KOPT-K1 (cell line): ENCODE data around the gene STAT6.
A peak's percentile ranks its signal among the peaks of the same experiment; 100 is the strongest.

ENCODE experiments used
- H3K27ac ChIP-seq: fragments of 200-600 bp; sonication (generic); 2 replicates; pipeline ENCODE4 v1.5.1; 2016; ENCODE audit warnings: antibody characterized with exemption, mild to moderate bottlenecking, low read depth, low read length; ENCODE audit not compliant: poor library complexity, severe bottlenecking
- H3K36me3 ChIP-seq: fragments of 200-600 bp; sonication (generic); 2 replicates; pipeline ENCODE4 v1.5.1; 2017; ENCODE audit warnings: antibody characterized with exemption, mild to moderate bottlenecking, low read length, moderate library complexity; ENCODE audit not compliant: insufficient read depth
- H3K9me3 ChIP-seq: fragments of 200-600 bp; sonication (generic); 2 replicates; pipeline ENCODE4 v1.5.1; 2017; ENCODE audit warnings: antibody characterized with exemption, low read length, mild to moderate bottlenecking; ENCODE audit not compliant: insufficient read depth, poor library complexity, severe bottlenecking

The STAT6 gene

DNA sequence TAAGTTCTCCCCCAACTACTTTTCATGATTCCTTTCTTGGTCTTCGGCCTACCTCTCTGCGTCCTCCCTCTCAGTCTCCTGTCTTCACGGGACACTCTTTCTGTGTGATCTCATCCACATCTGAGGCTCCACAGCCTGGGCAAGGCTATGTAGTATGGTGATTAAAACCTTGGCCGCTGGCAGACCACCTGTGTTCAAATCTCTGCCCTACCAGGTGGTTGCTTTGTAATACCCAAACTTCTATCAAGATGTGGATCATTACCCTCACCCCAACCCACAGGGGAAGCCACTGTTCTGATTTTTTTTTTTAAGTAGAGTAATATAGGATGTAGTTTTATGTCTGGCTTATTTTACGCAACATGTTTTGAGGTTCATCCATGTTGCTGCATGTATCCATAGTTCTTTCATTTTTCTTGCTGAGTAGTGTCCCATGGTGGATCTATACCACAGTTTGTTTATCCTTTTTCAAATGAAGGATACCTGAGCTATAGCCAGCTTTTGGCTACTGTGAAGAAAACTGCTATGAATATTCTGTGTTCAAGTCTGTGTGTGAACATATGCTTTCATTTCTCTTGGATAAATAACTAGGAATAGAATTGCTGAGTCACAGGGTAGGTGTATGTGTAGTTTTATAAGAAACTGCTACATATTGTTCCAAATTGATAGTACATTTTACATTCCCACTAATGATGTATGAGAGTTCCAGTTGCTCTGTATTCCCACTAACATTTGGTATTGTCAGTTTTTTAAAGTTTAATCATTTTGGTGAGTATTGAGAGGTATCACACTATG is 8.3 kb upstream of the STAT6 start:
- Histone ChIP-seq H3K27ac (no peak overlapping the region), H3K9me3 (no peaks in the 10 kb centered on the region), H3K36me3 (no peaks in the 10 kb centered on the region)

GRCh38 chr12:57118711-57119271 is 7.6 kb upstream of the STAT6 start:
- H3K36me3 ChIP-seq: no peaks in the 10 kb centered on the region
- no peaks in the 10 kb centered on the region for H3K9me3 ChIP-seq
- H3K27ac ChIP-seq: no peak overlapping the region

GRCh38 chr12:57116580-57117281 is 5.6 kb upstream of the STAT6 start:
- Histone ChIP-seq H3K9me3 (no peaks in the 10 kb centered on the region), H3K27ac (no peak overlapping the region), H3K36me3 (no peaks in the 10 kb centered on the region)

- H3K27ac ChIP-seq: peak overlapping the region; percentile 89
- peaks cover 8% of the 10 kb centered on the region for H3K36me3 ChIP-seq
- no peaks in the 10 kb centered on the region for H3K9me3 ChIP-seq
Measured at GRCh38 chr12:57112492-57113294, 1.5 kb upstream of the STAT6 start.

DNA sequence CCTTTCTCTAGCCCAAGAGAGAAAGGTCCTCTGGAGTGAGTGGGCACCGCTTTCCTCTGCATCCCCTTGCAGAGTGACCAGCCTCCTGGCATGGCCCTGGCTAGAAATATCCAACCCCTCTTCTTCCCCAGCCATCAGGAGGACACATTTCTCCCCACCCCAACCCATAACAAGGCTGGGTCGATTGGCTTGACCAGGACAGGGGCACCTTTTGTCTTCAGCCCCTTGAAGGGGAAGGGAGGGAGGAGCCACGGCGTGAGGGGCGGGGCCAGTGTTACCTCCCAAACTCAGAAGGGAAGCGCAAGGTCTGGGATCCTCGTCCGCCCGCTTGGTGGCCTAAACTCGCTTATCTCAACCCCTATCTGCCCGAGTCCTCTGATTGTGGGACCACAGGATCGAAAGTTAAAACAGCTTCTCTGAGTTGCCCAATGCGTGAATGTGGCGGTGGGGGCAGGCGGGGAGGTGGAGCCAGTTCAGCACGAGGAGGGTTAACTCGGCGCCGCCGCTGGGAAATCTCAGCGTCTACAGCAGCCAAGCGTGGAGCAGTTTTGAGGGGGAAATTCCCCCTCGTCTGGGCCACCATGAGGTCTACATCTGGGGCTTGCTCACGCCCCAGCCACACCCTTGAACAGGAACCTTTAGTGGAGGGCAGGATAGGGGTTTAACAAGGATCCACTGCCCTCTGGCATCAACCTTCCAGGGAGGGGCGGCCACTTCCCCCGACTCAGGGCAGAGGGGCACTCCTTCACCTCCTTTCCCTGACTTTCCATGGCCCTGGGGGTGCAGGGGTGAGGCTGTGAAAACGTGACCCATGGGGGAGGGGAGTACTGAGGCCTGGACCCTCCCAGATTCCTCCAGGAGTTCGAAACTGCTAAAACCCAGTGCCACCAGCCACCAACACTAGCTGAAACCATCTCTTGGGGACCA is 795 bp downstream of the STAT6 start:
- Histone ChIP-seq H3K27ac (peak overlapping the region; percentile 89), H3K9me3 (no peaks in the 10 kb centered on the region), H3K36me3 (peaks cover 31% of the 10 kb centered on the region)

DNA sequence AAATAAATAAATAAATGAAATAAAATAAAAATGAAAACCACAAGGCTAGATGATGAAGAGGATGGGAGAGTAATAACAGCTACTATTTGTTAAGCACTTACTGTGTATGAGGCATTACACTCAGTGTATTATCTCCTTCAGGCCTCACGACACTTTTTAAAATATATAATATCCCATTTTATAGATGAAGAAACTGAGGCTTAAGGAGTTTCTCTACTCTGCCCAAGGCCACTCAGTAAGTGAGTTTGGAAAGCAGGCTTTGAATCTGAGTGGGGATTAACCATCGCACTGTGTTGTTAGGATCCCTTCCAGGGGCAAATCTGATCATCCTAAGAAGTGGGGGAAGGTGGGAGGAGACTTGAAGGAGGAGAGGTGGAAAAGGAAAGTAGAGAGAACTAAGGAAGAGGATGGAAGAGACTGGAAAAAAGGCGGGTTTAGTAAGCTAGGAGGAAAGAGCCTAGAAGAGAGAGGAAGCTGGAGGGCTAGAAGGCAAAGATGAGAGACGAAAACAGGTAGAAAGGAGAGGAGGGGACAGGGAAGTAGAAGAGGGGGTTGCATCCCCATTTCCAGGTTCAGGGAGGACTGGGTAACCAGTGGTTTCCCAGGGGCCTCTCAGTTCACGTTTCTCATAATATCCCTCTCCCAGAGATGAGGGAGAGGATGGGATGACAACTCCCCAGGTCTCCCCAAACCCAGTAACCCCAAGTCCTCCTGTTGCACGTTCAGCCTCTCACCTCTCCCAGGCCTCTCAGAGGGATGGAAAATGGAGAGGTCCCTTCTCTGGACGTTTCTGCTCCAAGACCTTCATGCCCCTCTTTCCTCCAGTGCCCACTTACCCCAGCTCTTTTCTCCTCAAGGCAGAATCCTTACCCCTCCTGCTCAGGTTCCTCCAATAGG is 1.7 kb downstream of the STAT6 start:
- no peaks in the 10 kb centered on the region for H3K9me3 ChIP-seq
- H3K36me3 ChIP-seq: peaks cover 40% of the 10 kb centered on the region
- peak overlapping the region; percentile 89 for H3K27ac ChIP-seq

- Histone ChIP-seq H3K36me3 (peaks cover 55% of the 10 kb centered on the region), H3K9me3 (no peaks in the 10 kb centered on the region), H3K27ac (no peak overlapping the region)
Measured at GRCh38 chr12:57107456-57108155, 3.6 kb downstream of the STAT6 start.

DNA sequence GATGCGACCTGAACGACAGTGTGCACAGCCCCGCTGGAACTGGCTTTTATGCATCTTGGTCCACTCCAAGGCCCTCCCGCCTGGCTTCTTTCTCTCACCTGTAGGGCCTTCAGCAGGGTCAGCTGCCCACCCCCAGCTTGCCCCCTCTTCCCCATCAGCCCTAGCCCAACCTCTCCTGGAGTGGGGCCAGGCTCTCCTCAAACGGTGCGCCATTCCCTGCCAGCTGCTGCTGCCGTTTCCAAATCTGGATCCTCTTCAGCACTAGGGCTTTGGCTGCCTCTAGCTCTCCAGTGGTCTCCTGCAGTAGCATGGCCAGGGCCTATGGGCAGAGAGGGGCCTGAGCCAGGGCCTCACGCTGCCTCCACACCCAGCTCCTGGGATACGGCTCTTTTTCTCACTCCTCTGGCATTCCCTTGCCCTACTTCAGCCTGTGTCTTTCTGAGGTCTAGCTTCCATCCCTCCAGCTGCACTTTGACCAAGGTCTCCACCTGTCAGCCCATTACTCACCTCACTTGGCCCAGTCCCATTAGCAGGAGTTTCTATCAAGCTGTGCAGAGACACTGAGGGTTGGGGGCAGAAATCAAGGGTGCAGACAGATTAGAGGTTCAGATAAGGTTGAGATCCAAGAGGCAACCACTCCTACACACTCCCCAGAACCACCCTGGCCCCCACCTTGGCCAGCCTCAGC is 5.0 kb downstream of the STAT6 start:
- H3K27ac ChIP-seq: no peak overlapping the region
- peaks cover 65% of the 10 kb centered on the region for H3K36me3 ChIP-seq

DNA sequence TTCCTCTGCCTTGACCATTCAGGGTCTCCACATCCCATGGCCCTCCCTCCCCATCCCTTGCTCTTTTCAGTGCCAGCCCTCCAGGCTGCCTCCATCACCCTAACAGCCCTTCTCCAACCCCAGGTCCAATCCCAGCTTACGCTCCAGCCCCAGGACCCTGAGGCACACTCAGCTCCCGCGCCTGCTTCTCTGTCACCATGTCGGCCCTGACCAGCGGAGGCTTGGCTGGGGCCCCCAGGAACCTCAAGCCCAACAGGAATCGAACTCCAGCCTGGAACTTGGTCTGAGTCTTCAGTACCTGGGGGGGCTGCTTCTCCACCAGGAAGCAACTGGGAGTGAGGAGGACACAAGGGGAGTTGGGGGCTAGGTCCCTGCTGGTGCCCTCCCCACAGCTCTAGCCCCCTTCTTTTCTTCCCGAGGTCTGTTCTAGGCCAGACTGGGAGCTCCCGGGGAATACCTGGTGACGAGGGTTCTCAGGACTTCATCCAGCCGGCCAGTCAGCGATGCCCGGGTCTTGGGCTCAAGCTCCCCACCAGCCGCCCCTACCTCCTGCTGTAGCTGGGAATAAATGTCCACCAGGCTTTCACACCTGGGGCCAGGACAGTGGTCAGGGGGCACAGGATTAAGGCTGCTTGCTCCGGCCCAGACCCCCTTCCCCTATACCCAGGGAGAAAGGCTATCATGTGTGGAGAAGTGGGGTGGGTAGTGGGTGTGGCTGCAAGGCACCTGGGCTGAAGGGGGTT is 6.0 kb downstream of the STAT6 start:
- H3K27ac ChIP-seq: no peak overlapping the region
- H3K36me3 ChIP-seq: peaks cover 69% of the 10 kb centered on the region
- no peaks in the 10 kb centered on the region for H3K9me3 ChIP-seq

More for the DNA sequence above, 5.0 kb downstream of the STAT6 start:
- H3K9me3 ChIP-seq: no peaks in the 10 kb centered on the region

DNA sequence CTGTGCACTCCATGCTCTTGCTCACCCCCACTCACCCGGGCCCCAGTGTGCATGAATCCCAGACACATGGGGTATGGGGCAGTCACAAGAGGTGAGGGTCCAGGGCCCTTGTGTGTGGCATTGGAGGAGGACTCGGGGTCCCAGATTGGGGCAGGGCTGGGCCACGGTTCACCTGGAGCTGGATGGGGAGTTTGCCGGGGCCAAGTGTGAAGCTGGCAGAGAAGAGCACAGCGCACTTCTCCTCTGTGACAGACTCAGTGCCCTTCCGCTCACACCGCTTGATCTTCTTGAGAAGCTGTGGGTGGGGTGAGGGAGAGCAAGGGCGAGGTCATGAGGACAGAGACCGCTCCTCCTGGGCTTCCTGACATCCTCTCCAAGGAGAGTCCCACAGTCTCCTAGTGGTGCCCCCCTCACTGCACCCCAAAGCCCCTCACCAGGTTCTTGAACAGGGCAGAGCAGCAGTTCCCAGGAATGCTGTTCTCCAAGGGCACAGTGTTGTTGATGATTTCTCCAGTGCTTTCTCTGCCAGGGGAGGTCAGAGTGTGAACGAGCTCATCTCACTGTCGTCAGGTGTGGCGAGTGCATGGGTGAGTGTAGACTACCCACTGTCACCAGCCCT is 6.8 kb downstream of the STAT6 start:
- no peak overlapping the region for H3K27ac ChIP-seq
- H3K36me3 ChIP-seq: peaks cover 76% of the 10 kb centered on the region
- no peaks in the 10 kb centered on the region for H3K9me3 ChIP-seq

DNA sequence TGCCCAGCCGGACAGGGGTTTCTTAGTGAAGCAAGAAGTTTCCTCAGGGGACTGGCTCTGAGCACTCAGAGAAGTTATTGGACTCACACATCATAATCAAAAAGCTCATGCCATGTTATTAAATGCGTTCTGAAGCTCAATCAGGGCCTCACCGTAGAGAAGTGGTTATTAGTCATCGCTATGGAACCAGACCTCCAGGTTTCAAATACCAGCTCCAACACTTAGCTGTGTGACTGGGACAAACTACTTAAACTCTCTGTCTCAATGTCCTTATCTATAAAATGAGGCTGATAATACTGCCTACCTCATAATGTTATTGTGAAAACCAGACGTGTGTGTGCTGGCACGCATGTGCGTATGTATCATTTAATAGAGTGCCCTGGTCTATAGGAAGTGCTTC is 7.3 kb downstream of the STAT6 start:
- H3K36me3 ChIP-seq: peaks cover 82% of the 10 kb centered on the region
- no peaks in the 10 kb centered on the region for H3K9me3 ChIP-seq
- no peak overlapping the region for H3K27ac ChIP-seq
